ENCODE results near the gene SNAPC5.
"Not testable (repeated sequence)": the region's sequence is repeated elsewhere in the genome, so short reads cannot be mapped to it uniquely, and the experiment has no call there.

Gene SNAPC5

DNA sequence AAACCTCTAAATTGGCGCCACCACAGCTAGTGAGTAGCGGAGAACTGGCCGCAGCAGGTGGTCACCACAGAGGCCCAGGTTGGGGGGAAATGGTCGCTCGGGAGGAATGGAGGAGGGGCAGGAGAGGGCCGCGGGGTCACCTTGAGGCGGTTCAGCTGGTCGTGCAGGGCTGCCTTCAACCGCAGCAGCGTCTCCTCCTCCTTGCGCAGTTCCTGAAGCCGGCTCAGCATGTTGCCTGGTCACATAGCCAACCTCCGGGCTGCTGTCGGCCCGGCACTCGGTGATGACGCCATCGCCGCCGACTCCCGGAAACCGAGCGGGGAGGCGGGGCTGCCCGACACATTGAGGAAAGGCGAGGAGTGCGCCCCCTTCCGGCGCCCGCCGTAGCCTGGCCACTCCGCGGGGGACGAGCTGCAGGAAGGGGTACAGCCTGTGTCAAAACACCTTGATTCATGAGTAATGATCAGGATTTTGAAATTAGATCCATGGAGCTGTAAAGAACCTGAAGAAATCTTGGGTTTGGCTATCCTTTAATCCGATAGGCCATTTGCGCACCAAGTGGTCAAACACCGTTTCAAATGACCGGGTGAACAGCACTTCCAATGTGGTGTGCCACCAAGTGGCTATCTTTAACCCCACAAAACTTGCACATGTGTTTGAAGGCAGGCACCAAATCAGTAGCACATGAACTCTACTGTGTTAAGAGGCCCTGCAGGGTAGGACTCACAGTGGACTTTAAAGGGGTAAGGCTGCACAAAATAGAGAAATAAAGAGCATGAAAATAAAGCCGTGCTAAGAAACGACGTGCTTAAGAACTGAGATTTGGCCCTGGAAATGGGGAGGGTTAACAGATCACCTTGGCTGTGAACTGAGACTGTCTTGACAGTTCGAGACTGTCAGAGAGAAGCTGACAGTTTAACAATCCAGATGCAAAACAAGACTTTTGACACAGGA lies at the start of gene SNAPC5:
Gene SNAPC5 (minus strand): TSS at position 261 of the 954 bp plus-strand sequence. CDS start 31 bp downstream, at position 230.
- peak; percentile 97 for DNase-seq

DNA sequence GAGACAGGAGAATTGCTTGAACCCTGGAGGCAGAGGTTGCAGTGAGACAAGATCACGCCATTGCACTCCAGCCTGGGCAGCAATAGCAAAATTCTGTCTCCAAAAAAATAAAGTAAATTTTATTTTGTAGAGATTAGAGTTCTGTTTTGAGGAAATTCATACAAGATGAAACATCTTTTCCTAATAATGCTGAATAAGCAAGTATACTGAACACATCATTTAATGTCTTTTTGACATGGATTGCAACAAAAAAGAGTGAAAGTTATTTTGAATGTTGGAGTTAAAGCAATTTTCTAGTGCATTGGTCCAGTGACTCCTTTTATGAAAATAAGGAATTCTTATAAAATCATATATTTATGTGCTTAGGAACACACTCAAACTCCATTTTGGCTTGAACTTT lies 47.7 kb upstream of the SNAPC5 start:
- DNase-seq: no peak

DNA sequence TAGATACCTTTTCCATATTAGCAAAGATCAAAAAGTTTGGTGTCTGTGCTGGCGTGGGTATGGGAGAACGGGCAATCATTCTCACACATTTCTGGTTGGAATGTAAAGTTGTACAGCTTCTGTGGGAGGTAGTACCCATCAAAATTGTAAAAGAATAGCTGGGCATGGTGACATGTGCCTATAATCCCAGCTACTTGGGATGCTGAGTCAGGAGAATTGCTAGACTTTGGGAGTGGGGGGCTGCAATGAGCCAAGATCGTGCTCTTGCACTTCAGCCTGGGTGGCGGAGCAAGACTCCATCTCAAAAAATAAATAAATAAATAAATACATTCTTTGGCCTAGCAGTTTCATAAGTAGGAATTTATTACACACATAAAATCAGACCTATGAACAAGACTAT lies 45.3 kb upstream of the SNAPC5 start:
- no peak for DNase-seq

DNA sequence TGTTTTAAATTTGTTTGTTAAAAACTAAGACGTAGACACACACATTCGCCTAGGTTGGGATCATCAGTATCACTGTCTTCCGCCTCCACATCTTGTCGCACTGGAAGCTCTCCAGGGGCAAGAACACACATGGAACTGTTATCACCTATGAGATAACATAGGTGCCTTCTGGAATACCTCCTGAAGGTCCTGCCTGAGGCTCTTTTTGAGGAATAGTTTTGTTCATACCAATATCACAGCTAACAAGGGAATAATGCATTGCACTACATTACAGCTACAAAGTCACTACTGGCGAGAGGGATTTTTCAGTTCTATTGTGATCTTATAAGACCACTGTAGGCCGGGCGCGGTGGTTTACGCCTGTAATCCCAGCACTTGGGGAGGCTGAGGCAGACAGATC lies 37.5 kb upstream of the SNAPC5 start:
- DNase-seq: no peak

DNA sequence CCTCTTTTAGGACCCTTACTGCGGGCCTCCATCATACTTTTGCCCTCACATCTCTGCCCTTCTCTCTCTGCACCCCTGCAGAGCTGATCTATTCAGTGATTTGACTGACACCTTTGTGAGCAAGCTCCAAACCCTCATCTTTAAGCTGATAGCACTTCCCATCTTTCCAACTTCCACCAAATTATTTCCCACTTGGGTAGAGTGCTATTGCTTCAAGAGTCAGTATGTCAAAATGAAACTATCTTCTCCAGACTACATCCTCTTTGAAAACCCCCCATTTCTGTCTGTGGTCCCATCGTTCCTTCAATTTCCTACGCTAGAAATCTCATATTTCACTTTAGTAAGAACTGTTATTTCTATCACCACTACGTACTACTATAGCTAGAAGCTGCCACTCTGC lies 27.3 kb upstream of the SNAPC5 start:
- DNase-seq: no peak

- no peak for DNase-seq
Observed at GRCh38 chr15:66523926-66524325, 26.4 kb upstream of the SNAPC5 start.

- DNase-seq: no peak
Observed at GRCh38 chr15:66515901-66516322, 18.4 kb upstream of the SNAPC5 start.

- no peak for DNase-seq
Observed at GRCh38 chr15:66514586-66514985, 17.0 kb upstream of the SNAPC5 start.

DNA sequence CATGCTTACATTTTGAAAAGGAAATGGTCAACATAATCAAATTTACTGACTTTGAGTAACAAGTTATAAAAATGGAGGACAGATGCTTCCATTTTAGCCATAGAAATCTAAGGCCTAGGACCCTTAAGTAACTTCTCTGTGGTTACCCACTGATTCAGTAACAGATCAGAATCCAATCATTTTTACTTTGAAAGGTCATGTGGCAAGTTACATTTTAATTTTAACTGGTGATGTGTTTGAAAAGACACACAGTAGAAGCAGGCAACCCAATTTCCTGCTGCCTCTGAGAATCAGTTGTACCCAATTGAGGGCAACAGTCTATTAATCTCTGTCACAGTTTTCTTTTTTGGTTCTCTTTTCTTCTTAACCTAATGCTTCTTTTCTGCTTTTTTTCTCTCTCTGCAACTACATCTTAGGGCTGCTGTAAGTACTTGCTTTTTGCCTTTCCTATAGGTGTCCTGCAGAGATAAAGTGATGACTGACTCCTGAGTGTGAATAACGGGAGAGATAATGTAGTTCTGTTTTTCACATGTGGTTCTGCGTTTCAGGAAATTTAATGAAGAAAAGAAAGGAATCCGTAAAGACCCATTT lies 10.8 kb upstream of the SNAPC5 start:
- DNase-seq: no peak

GRCh38 chr15:66505818-66506217 lies 8.3 kb upstream of the SNAPC5 start:
- no peak for DNase-seq

DNA sequence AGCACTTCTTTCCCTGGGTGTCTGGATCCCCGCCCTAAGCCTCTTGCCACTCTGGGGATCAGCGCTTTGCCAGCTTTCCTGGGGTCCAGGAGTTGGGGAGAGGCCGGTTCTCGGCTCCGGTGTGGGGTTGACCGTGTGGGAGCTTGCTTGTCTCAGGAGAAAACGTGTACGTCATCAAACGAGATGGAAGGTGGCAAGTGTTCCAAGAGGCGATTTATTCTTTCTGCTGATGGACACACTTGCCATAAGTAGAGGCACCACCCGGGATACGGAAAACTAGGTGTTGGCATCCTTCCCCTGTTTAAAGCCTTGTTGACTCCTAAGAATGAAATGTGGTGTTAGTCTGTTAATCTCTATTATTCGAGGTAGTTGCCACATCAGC lies 7.9 kb upstream of the SNAPC5 start:
- DNase-seq: no peak

DNA sequence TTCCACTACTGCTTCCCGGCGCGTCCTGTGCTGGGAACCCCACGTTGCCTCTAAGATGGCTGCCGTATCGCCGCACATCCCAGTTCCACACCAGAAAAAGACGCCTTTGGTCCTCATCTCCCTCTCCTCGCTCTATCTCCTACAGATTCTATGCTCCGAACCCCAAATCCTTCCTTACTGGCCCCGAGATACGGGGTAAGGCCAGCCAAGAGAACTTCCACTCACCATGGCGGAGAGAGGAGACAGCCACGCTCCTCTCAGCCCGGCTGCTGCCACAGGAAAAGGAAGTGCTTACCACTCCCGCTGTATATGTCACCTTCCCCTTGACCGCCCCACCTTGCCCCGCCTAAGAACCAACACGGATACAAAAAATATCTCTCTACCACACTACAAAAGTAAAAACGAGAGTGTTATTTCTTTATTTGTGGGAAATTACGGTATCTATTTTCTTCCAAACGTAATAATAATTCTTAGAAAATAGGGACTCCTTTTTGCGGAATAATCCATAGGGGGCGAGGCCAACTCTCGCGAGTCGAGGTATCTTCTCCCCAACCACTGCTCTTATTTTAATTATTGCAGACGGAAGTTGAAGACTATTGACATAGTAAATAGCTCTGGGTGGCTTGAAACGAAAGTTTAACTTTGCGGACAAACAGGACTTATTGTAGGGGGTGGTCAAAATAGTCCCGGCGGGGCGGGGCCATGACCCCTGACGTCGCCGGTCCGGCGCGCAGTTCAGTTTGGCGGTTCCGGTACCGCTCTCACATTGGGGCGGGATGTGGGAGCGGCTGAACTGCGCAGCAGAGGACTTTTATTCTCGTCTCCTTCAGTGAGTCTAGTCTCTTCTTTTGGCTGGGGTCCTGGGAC lies 7.2 kb upstream of the SNAPC5 start, which contains the start of the genes RPL4 and ZWILCH:
Gene RPL4 (minus strand): TSS at position 293 of the 867 bp plus-strand sequence. CDS start 65 bp downstream, at position 228.
Gene ZWILCH (plus strand): TSS at position 764 of the 867 bp plus-strand sequence. CDS start 13 bp downstream, at position 777.
- peak; percentile 65 for DNase-seq

GRCh38 chr15:66503780-66504562 lies 6.4 kb upstream of the SNAPC5 start:
- no peak for DNase-seq

DNA sequence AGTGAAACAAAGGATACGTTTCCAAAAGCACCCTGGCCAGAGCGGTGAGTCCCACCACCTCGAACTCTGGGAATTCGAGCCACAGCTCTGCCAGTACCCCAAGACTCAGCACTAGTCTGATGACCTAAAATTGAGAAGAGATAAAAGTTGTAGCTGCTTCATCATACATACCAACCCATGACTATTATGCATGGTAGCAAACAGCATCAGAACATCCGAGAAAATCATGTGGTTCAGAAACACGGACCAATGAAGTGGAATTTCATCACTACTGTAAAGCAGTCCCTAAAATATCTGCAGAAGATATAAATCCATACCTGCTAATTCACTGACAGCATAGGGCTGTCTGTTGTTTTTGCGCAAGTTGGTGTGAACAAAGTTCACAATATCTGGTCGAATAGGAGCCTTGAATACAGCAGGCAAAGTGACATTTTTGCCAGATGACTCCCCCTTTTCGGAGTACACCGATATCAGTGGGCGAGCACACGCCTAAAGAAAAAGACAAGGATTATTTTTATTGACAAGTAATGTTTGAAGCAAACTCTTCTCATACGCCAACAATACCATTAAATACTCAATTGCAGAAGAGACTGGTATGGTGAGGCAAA lies 5.6 kb upstream of the SNAPC5 start:
- not testable (repeated sequence) for DNase-seq

- no peak for DNase-seq
Observed at GRCh38 chr15:66502491-66502890, 4.9 kb upstream of the SNAPC5 start.

DNA sequence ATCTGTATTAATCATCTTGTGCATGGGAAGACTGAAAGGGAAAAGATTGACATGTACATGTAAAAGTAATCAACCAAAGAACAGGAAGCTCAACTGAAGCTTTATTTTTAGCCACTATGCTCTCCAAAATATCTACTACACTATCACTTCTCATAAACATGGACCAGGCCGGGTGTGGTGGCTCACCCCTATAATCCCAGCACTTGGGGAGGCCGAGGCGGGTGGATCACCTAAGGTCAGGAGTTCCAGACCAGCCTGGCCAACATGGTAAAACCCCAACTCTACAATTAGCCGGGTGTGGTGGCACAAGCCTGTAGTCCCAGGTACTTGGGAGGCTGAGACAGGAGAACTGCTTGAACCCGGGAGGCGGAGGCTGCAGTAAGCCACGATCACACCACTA lies 2.8 kb upstream of the SNAPC5 start:
- DNase-seq: not testable (repeated sequence)

DNA sequence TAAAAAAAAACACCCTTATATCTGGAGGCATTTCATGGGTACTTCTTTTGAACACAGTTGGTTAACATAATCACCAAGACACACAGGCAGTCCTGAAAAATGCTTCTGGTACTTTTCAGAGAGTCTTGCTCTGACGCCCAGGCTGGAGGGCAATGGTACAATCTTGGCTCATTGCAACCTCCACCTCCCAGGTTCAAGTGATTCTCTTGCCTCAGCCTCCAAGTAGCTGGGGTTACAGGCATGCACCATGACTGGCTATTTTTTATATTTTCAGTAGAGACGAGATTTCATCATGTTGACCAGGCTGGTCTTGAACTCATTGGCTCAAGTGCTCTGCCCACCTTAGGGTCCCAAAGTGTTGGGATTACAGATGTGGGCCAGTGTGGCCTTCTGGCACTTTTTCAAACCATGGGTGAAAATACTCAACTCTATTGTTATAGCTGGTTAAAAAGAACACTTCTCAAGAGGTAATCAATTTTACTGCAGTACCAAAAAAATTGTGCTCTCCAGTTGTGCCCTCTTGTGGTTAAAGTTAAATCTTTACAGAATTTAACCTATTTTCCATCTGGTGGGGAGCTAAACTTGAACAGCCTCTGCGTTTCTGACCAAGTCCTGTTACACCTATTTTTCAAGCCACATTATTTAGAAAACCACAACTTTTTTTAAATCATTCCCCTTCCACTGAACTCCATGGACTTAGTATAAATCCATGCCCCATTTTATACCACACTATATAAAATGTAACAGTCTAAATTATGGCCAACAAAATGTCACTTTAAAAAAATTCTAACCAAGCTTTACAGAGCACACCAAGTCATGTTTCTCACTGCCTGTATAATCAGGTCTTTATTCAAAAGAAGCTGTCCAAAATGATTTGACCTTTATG lies 1.2 kb upstream of the SNAPC5 start:
- DNase-seq: no peak

- no peak for DNase-seq
Observed at GRCh38 chr15:66496951-66497501, 536 bp downstream of the SNAPC5 start.

GRCh38 chr15:66494262-66494661 lies 3.3 kb downstream of the SNAPC5 start:
- no peak for DNase-seq

DNA sequence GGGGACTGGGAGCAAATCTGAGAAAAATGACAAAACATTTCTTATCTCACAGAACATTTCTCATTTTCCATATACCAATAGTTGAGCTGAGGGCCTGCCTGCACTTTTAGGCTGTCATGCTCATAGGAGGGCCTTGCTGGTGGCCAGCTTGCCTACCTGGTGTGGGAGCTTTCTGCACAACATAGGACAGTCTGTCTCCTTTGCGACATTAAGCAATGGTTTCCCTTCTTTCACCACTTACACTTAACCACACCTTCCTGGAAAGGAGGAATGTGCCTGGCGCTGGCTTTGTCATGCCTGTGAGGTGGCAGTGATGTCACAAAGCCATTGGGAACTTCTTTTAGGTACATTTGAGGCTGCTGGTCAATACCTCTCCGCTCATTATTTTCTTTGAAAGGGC lies 5.7 kb downstream of the SNAPC5 start:
- DNase-seq: no peak
